ENCODE data around the gene LACRT.

The LACRT gene

DNA sequence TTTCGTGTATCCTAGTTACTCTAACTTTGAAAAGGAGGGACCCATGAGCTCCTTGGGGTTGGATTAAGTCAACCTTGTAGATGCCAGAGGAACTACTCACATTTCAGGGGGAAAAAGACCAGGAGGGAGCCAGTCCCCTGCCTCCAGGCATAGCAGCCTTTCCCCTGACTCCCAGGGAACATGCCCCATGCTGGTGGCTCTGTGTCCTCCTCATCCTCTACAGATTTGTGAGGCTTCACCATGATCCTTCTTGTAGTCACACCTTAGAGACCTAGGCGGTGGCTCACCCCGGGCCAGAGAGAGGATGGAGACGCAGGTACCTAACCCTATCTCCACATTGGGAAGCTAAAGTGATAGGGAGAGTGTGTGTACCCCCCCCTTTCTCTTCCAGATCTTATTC is 30.3 kb downstream of the LACRT start:
- no peaks in the 10 kb centered on the region for H3K27me3 ChIP-seq (ENCODE audit: insufficient read depth, low read length)
- TF ChIP-seq EZH2 (IDR thresholded peaks at IDR 0.05; ENCODE audit: borderline replicate concordance, low read length): no peak
- TF ChIP-seq, protein P1, sequence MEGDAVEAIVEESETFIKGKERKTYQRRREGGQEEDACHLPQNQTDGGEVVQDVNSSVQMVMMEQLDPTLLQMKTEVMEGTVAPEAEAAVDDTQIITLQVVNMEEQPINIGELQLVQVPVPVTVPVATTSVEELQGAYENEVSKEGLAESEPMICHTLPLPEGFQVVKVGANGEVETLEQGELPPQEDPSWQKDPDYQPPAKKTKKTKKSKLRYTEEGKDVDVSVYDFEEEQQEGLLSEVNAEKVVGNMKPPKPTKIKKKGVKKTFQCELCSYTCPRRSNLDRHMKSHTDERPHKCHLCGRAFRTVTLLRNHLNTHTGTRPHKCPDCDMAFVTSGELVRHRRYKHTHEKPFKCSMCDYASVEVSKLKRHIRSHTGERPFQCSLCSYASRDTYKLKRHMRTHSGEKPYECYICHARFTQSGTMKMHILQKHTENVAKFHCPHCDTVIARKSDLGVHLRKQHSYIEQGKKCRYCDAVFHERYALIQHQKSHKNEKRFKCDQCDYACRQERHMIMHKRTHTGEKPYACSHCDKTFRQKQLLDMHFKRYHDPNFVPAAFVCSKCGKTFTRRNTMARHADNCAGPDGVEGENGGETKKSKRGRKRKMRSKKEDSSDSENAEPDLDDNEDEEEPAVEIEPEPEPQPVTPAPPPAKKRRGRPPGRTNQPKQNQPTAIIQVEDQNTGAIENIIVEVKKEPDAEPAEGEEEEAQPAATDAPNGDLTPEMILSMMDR (IDR thresholded peaks at IDR 0.05; ENCODE audit: low read length): no peak

DNA sequence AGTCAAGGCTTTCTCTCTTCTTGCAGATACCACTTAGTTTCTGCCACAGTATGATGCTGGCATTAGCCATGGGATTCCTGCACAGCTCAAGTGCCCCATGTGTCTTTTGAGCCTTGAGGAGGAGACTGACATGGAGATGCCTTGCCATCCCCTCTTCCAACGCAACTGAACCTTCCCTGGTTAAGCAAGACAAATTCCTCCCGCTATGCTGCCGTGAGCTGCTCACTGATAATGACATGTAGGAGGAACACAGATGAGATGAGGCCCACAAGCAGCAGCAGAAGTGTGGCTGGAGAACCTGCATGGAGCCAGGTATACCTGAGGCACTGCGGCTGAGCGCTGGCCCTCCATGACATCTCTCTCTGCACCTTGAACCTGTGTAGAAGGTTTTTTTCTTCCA is 30.8 kb downstream of the LACRT start:
- no peaks in the 10 kb centered on the region for H3K9me2 ChIP-seq (ENCODE audit: low read depth, low read length)
- H3K9ac ChIP-seq (ENCODE audit: low read length): no peak overlapping the region
- H3K4me1 ChIP-seq (ENCODE audit: insufficient read depth, low read length, severe bottlenecking): no peaks in the 10 kb centered on the region
- H3K4me2 ChIP-seq (ENCODE audit: low read length): no peak overlapping the region
- H3K27ac ChIP-seq (ENCODE audit: low read depth, low read length, poor library complexity, severe bottlenecking): no peak overlapping the region
- H3K4me3 ChIP-seq (ENCODE audit: low read depth, low read length, poor library complexity, severe bottlenecking): no peak overlapping the region
- no peak for TF ChIP-seq EZH2 (IDR thresholded peaks at IDR 0.05; ENCODE audit: borderline replicate concordance, low read length)
- H4K20me1 ChIP-seq (ENCODE audit: insufficient read depth, low read length): no peaks in the 10 kb centered on the region
- no peaks in the 10 kb centered on the region for H3K36me3 ChIP-seq (ENCODE audit: insufficient read depth, low read length)
- no peaks in the 10 kb centered on the region for H3F3A ChIP-seq (ENCODE audit: insufficient read depth, low read length)
- no peaks in the 10 kb centered on the region for H3K27me3 ChIP-seq (ENCODE audit: insufficient read depth, low read length)
- no peak overlapping the region for H2AFZ ChIP-seq (ENCODE audit: low read length)
- H3K9me3 ChIP-seq (ENCODE audit: low read length): no peaks in the 10 kb centered on the region
- H3K79me2 ChIP-seq (ENCODE audit: insufficient read depth, low read length): no peaks in the 10 kb centered on the region

More for the DNA sequence above, 30.3 kb downstream of the LACRT start:
- Histone ChIP-seq H2AFZ (ENCODE audit: low read length) (no peak overlapping the region), H3K9ac (ENCODE audit: low read length) (no peak overlapping the region), H4K20me1 (ENCODE audit: insufficient read depth, low read length) (no peaks in the 10 kb centered on the region), H3K4me1 (ENCODE audit: insufficient read depth, low read length, severe bottlenecking) (no peaks in the 10 kb centered on the region), H3K9me2 (ENCODE audit: low read depth, low read length) (no peaks in the 10 kb centered on the region), H3K79me2 (ENCODE audit: insufficient read depth, low read length) (no peaks in the 10 kb centered on the region), H3F3A (ENCODE audit: insufficient read depth, low read length) (no peaks in the 10 kb centered on the region), H3K9me3 (ENCODE audit: low read length) (no peaks in the 10 kb centered on the region), H3K4me3 (ENCODE audit: low read depth, low read length, poor library complexity, severe bottlenecking) (no peak overlapping the region), H3K36me3 (ENCODE audit: insufficient read depth, low read length) (no peaks in the 10 kb centered on the region), H3K27ac (ENCODE audit: low read depth, low read length, poor library complexity, severe bottlenecking) (no peak overlapping the region), H3K4me2 (ENCODE audit: low read length) (no peak overlapping the region)

DNA sequence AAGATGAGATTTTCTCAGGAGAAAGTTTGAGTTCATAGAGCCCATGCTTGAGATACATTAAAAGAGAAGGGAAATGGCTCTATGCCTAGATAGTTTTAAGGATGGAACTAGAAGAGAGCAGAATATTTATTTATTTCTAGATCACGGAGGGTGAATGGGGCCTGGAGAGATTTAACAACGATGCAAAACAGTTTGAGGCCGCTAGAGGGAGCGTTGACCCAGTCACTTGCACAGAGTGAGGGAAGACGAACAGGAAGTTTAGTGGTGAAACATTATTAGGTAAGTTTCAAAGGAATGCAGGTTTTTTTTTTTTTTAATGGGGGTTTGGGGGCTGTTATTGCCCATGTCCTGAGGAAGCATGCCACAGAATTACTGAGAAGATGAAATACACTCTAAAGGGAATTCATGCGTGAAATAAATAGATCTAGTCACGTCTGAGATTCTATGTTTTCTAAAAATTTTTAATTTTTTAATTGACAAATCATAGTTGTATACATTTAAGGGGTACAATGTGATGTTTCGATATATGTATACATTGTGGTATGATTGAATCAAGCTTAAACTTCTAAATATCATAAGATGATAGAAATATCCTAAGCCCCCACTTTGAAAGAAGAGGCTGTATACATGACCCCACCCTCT is 31.4 kb downstream of the LACRT start:
- Histone ChIP-seq H3K36me3 (ENCODE audit: insufficient read depth, low read length) (no peaks in the 10 kb centered on the region), H3K4me2 (ENCODE audit: low read length) (no peak overlapping the region), H3F3A (ENCODE audit: insufficient read depth, low read length) (no peaks in the 10 kb centered on the region), H3K9me2 (ENCODE audit: low read depth, low read length) (no peaks in the 10 kb centered on the region), H3K4me3 (ENCODE audit: low read depth, low read length, poor library complexity, severe bottlenecking) (no peak overlapping the region), H3K27me3 (ENCODE audit: insufficient read depth, low read length) (no peaks in the 10 kb centered on the region), H2AFZ (ENCODE audit: low read length) (no peak overlapping the region), H3K27ac (ENCODE audit: low read depth, low read length, poor library complexity, severe bottlenecking) (no peak overlapping the region), H3K9ac (ENCODE audit: low read length) (no peak overlapping the region), H3K4me1 (ENCODE audit: insufficient read depth, low read length, severe bottlenecking) (no peaks in the 10 kb centered on the region), H4K20me1 (ENCODE audit: insufficient read depth, low read length) (no peaks in the 10 kb centered on the region), H3K79me2 (ENCODE audit: insufficient read depth, low read length) (no peaks in the 10 kb centered on the region), H3K9me3 (ENCODE audit: low read length) (no peaks in the 10 kb centered on the region)
- TF ChIP-seq, protein P1 (IDR thresholded peaks at IDR 0.05; ENCODE audit: low read length): peak; percentile 84
- no peak for TF ChIP-seq EZH2 (IDR thresholded peaks at IDR 0.05; ENCODE audit: borderline replicate concordance, low read length)

DNA sequence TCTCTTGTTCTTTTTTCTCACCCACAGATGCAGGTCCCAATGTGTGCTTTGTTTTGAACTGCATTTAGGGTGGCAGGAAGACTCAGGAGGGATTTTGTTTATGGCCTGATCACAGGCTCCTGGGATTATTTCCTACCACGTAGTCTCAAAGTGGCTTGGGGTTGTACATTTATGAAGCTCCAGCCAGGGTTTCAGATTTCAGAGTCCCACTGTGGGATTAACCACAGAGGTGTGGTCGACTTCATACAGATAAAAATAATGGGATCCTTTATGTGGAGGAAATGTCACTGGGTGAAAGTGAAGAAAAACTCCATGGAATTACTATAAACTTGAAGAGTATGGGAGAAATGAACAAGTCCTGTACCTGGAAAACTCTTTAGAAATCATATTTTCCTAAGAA is 32.0 kb downstream of the LACRT start:
- Histone ChIP-seq H3K79me2 (ENCODE audit: insufficient read depth, low read length) (no peaks in the 10 kb centered on the region), H3K9me3 (ENCODE audit: low read length) (no peaks in the 10 kb centered on the region), H3K9me2 (ENCODE audit: low read depth, low read length) (no peaks in the 10 kb centered on the region), H3K9ac (ENCODE audit: low read length) (no peak overlapping the region), H3K27ac (ENCODE audit: low read depth, low read length, poor library complexity, severe bottlenecking) (no peak overlapping the region), H3F3A (ENCODE audit: insufficient read depth, low read length) (no peaks in the 10 kb centered on the region), H3K4me2 (ENCODE audit: low read length) (no peak overlapping the region), H3K36me3 (ENCODE audit: insufficient read depth, low read length) (no peaks in the 10 kb centered on the region), H3K4me1 (ENCODE audit: insufficient read depth, low read length, severe bottlenecking) (no peaks in the 10 kb centered on the region), H4K20me1 (ENCODE audit: insufficient read depth, low read length) (no peaks in the 10 kb centered on the region), H3K27me3 (ENCODE audit: insufficient read depth, low read length) (no peaks in the 10 kb centered on the region), H3K4me3 (ENCODE audit: low read depth, low read length, poor library complexity, severe bottlenecking) (no peak overlapping the region), H2AFZ (ENCODE audit: low read length) (no peak overlapping the region)
- TF ChIP-seq, protein P1 (IDR thresholded peaks at IDR 0.05; ENCODE audit: low read length): no peak
- TF ChIP-seq EZH2 (IDR thresholded peaks at IDR 0.05; ENCODE audit: borderline replicate concordance, low read length): no peak

Data from OCI-LY1 (cell line).